Renal pelvis (tissue), 4 donors: ENCODE results near the gene LINC01488. TPM values are rescaled to one million over a fixed set of nuclear protein-coding genes. Genes with fewer than 3 reads are reported as not detected.

Experiments used
- DNase-seq: peaks from one replicate; pipeline ENCODE4 v3.0.0-alpha.2; 2013
- polyA plus RNA-seq, 3 donors: library from polyadenylated mRNA; unstranded; fragments of 120-200 nt; gene quantifications; one replicate each; pipeline ENCODE4 v1.2.1, GENCODE V29; 2013; ENCODE audit not compliant: insufficient read length in 3 of 3

LINC01488 gene
- polyA plus RNA-seq, 3 donors, result 0.04 TPM; not detected in 2

DNA sequence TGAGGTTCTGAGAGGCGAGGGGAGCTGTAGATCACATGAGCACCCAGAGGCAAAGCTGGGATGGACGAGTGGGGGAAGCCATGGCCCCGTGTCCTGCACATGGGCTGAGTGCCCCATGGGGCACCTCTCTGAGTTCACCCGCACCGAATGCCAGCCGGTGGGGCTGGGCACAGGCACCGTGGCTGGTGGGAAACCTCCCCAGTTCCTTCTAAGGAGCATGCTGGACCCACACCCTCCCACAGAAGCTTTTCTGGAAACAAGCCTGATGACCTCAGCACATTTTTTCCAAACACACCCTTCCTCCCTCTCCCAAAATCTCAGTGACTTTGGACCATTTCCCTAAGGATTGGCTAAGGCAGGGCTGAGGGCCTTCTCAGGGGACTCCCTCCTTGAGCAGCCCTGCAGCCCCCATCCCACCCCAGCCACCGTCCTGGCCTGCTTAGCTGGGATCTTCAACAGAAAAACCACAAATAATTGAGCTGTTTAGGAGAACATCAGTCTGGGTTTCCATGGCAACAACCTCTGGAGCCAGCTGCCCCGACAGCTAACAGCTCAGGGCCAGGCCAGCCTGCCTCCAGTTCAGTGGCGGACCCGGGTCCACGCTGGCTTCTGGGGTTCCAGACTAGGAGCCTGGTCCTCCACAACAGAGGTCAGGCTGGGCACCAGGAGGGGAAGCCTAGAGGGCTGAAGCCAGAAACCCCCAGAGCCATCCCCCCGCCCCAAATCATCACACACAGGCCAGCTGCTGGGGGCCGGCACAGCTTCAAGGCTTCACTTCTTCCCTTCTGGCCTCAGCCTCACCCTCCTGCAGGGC is 18.1 kb upstream of the LINC01488 start:
- DNase-seq, result peak; percentile 78

DNA sequence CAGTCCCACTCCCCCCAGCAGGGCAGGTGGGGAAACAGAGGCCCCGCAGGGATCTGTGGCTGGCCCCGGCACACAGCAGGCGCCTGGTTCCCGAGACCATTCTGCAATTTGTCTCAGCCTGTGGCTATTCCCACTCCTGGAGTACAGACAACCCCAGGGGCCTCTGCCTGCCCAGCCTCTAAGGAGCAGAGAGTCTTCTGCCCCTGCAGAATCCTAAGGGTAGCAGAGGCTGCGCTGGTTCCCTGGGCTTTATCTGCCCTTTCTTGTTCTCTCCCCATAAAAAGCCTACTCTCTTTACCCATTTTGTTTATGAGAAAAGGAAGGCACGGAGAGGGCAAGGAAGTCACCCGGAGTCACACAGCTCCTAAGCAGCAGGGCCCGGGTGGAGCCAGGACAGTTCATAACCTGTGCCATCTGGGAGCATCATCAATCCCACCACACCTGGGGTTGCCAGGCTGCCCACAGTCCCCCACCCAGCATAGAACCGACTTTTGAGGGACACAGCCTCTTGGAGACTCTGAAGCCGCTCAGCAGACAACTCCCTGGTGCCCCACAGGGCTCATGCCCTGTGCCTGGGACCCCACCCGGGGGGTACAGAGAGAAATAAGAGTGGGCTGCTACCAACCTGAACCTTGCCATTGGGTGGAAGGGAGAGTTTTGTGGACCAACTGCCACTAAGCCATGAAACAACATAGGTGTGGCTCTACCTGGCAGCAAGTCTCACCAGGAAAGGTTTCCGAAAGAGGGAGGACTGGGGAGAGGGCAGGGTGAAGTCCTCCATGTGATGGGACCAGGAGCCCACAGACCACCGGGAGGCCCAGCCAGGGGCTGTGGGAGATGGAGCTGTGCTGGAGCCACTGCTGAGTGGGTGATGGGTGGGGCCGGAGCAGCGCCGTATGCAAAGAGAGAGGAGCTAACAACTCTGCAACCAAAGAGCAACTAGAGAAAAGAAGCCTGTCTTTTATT is 17.2 kb upstream of the LINC01488 start:
- no peak for DNase-seq

DNA sequence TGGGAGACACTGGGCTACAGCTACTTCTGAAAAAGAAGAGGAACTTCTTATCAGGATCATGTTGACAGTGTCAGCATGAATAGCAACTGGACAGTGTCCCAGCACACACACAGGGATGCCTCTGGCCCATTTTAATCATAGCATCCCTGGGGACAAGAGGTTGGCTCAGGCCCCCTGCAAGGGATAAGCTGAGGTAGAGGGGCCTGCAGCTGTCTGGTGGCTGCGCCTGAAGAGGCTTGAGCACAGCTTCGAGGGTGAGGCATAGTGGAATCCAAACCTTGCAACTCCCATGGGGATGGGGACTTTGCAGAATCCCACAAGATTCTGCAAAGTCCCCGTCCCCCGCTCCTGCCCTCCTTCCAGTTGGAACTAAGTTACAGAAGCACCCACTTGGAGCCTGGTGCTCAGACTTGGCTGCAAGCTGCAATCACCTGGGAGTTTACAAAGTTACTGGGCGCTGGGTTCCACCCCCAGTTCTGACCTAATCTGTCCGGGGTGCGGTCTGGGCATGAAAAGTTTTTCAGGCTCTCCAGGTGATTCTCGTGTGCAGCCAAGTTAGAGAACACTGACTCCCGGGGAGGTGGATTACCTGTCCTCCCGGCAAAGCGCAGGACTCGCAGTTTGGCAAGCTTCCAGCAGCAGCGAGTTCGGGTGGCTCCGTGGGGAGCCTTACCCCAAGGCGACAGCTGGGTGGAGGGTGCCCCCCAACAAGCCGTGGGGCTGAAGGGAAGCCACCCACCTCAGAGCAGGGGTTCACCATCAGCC is 16.0 kb upstream of the LINC01488 start:
- DNase-seq, result no peak

DNA sequence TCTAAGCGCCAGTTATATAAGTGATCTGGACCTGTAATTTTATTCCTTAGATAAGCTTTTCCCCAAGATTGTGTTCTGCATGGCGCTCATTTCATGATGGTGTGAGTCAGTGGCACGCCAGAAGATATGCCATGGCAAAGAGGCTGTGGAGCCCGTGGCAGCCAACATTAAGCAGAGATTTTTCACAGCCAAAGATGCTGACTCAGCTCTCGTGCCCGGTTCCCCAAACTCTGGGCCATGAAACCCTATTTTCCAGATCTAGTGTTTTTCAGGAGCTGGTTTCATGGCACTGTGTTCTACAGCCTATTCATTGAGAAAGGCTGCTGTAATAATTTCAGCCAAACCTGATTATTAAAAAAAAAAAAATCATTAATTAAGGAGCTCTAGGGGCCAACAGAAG is 15.4 kb upstream of the LINC01488 start:
- DNase-seq, result no peak

DNA sequence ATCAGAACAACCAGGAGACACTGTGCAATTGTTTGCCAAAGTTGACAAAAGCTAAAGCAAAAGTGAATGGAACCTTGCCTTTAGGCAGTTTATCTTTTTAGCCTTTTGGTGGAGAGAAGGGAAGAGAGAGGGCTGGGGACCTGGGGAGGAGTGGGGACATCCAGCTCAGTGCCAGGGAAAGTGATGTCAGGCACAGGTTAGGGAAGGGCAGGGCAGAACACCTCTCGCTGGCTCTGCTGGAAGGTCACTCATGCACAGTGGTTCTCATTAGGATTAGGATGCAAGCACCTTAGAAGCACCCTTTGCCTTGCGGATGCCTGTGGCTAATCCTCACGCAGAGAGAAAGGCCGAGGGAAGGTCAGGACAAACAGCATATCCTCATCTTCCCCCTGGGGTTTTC is 14.3 kb upstream of the LINC01488 start:
- DNase-seq, result no peak

DNA sequence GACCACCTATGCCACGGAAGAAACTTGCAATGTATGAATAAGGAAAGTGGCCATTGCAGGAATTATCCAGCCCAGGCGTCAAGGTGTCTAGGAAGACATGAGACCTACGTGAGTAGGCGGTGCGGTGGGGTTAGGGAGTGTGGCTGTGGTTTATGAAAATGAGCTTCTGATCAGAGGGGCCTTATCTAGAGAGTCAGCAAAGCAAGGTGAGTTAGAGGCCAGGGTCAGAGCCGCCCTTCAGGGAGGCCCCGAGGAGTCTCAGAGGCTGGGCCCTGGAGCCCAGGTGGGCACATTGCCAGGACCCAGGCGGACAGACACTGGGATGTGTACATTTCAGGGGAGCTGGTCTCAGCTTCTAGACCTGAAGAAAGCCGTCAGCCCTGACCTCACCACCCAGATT is 13.8 kb upstream of the LINC01488 start:
- no peak for DNase-seq

DNA sequence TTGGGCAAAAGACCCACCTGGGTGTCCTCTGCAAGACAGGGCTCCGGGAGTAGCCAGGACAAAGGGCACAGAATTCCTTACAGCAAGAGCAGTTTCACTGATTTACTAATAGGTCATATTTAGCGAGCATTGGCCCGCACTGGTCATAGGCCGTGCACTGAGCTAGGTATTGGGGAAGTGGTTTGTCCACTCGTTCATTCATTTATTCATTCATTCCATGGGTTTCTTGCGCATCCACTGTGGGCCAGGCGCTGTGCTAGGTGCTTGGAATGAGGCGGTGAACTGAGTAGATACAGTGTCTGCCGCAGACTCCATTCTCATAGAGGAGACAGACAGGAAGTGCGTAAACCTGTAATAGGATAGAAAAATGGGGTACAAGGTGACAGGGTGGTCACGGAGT is 13.2 kb upstream of the LINC01488 start:
- no peak for DNase-seq

DNA sequence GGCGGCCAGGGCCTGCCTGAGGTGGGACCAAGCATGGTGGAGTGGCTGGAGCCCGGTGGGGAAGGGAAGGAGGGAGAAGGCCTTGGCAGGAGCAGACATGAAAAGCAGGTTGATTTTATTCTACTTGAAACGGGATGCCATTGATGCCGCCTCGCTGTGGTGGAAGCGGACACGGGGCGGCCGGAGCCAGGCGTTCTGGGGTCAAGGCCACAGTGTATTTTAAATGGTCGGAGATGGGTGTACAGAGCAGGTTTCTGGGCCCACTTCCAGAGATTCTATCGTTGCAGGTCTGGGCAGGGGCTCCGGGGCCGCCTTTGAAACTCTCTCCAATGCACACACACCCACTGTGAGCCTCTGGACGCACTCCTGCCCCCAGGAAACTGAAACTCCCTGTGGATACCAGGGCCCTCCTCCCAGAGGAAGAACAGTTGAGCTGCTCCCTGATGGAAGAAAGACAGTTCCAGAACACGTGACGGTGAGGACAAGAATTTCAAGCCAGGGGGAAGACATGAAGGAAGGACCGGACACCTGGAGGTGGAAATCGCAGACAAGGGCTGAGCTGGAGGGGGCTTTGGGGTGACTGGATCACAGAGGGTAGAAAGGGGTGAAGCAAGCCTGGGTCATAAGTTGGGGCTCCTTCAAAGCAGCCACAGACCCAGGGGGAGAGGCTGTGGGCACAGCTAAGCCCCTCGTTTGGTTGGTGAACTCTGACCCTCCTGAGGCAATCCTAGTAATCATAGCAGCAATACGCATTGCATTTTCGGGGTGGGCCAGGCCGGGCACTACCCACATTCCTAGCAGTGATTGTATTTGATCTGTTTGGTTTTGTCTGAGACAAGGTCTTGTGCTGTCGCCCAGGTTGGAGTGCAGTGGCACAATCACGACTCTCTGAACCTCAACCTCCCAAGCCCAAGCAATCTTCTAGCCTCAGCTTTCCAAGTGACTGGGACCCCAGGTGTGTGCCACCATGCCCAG is 12.3 kb upstream of the LINC01488 start:
- DNase-seq, result no peak

DNA sequence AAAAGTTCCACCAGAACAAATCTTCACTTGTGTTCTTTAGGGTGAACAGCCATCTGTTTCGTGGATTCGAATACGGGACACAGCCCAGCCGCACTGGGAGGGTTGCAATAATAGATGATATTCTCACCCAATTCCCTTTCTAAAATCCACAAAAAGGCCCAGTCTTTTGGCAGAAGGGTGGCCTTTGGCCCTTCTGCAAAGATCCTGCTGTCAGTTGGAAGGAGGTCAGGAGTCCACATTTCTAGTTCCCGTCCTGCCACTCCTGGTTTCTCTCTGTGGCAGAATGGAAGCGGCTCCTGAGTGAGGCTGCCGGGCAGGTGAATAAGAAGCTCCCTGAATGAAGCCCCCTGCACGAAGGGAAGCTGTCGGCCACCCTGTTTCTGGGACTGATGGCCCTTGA is 11.2 kb upstream of the LINC01488 start:
- no peak for DNase-seq

DNA sequence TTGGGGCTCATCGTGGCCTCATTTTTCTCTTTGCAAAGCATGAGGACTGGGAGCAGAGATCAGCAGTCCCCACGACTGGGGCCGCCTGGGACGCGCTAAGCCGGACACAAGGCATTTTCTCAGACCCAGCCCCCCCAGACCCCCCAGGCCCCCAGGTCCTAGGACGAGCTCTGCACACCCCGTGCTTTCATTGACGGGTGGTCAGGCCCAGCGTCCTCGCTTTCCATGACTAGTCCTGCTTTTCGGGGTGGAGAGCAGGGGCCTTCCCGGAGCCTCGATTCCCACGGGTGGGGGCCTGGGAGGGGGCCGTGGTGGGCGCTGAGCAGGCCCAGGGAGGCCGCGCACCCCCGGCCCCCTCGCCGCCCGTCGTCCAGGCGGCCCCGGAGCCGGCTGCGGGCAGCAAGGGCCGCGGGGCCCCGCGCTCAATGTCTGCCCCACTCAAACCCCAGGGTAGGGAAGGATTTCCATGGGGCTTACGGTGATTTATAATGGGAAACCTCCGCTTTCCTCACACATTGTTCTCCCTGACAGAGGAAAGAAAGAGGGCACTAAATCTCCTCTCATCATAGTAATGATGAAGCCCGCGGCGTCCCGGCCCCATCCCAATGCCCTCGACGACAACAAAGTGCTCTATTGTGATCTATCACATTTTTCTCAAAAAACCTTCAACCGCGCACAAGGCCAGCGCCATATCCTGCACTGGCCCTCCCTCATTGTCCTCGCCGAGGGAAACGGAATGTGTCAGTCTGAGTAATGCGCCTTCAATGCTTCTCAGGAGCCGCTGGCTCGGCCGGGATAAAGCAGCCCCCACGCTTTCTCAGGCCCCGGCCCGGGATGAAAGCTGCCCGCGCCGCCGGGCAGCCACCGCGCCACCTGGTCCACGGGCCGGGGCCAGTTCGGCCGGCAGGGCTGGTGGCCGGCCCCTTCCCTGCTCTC is 10.4 kb upstream of the LINC01488 start:
- peak; percentile 69 for DNase-seq

DNA sequence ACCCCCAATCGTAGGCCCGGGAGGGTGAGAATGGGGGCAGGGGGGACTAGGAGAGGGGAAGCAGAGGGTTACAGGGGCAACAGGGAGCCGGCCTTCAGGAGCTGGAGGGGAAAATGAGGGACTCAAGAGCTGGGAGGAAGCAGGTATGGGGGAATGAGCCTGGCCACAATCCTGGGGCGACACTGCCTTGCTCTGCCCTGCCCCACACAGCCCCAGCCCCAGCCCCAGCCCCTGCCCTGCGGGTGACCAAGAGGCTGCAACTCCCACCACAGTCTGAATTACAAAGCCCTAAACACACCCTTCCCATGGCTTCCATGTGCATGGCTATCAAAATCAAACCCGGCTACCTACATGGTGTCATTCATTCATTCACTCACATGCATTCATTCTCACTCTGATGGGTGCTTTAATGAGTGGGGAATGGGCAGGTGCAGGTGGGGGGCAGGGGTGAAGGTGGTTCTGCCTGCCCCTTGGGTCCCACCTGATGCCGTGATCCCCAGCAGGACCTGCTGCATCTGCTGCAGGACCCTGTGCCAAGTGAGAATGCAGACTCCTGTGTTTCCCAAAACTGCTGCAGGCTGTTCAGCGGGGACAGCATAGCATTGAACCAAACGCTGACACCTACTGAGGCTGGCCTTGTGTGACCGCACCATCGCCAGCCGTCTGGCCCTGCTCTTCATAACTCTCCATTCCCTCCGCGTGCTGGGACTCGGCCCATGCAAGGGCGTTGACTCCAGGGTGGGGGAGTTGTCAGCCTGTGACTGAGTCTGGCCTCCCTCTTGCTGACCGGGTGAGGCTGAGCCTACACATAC is 9.5 kb upstream of the LINC01488 start:
- DNase-seq, result no peak

DNA sequence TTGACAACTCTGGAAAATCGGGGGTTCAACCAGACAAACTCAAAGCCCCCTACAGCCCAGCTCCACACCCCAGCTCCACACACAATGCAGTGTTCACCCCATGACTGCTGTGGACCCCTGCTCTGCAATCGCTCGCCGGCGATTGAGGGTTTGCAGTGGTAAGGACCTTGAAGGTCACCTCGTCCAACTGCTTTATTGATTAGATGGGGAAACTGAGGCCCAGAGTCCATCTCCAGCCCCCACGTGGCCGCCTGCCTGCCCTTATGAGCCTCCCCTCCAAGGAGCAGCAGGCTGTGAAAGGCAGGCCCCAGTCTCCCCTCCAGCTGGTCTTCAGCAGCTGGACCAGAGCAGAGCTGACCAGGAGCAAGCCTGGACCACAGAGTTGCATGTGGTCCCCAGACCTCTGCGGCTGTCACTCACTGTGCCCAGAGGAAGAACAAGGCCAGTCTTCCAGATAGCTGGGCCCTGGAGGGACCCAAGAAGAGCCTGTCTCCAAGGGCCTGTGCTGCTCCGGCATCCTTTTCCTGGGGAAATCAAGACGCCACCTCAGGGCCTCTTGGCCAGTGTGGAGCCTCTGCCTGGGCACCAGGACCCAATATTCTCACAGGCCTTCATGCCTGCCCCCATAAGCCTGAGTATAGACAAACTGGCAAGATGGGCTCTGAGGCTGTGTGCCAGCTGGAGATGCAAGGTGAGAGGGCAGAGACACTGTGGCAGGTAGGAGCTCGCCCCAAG is 8.8 kb upstream of the LINC01488 start:
- DNase-seq, result no peak

DNA sequence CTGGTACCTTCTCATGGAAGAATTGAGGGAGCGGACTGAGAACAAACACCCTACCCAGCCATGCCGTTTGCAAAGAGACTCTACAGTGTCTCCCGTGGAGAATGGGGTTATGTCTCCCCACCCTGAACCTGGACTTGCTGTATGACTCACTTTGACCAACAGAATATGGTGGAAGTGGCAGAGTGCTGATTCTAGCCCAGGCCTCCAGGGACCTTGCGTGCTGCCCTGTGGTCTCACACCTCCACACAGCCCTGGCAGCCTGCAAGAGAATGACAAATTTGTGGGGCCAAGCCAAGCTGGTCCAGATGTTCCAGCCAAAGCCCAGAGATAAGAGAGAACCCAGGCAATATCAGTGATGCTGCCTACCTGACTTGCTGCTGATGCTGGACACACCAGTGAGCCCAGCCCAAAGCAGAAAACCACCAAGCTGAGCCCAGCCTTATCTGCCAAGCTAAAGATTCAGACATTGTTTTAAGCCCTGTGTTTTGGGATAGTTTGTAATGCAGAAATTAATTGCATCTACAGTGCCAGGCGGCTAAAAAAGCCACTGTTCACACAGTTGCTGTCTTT is 8.1 kb upstream of the LINC01488 start:
- no peak for DNase-seq

DNA sequence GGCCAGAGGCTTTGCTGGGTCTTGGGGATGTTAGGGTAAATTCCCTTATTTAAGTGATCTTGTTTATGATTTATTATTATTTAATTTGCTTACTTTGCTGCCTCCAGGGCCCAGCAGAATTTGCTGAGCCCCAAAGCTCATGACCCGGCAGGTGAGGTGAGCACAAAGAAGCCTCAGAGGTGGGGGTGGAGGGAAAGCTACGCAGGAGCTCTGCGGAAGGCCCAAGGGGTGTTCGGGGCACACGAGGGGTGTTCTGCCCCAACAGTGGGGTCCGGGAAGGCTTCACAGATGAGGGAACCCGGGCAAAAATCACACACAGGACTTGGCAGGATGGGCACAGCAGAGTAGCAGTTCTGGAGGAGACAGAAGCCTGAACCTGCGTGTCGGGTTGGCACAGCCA is 6.7 kb upstream of the LINC01488 start:
- no peak for DNase-seq

DNA sequence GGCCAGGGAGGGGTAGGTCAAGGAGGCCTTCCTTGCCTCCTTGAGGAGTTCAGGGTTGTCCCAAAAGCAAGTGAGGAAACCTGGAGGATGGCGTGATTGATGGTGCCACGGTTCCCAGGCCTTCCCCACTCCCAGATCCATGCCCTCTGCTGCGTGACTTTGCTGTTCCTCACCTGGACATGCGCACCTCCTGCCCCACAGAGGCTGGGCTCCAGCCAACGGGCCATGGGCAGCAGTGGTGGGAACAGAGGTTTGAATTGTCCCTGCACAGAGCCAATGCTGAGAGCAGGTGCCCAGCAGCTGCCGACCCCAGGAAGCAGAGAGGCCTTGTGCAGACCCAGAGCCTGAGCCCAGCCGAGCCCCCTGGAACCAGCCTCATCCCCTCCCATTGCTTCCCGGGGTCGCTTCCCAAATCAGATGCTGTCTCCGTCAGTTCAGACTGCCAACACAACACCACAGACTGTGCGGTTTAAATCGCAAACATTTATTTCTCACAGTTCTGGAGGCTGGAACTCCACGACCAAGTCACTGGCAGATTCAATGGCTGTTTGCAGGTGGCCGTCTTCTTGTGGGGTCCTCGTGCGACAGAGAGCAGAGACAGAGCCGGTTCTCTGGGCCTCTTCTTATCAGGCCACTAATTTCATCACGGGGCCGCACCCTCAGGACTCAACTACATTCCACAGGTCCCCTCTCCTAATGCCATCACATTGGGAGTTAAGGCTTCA is 6.2 kb upstream of the LINC01488 start:
- no peak for DNase-seq

DNA sequence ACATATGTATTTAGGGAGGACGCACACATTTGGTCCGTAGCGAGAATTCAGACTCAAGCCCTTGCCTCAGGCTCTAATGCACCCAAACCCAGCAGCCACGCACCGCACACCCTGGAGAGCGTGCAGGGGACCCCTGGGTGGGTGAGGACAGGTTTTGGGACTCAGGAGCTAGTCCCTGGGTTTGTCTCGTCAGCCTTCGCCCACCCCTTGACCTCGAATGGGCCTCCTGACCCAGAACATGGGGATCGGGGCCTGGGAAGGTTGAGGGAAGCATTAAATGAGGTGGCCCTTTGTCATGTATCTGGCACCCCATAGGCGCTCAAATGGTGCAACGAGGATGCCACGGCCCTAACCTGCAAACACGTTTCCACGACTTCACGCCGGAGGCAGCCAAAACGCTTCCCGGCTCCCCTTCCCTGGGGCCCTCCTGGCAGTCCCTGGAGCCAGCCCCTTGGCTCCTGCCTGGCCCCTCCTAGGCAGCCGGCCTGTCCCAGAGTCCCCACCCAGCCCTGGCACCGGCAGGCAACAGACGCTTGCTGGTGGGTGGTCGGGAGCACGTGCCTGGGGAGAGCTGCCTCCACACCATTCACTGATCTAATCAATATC is 5.5 kb upstream of the LINC01488 start:
- no peak for DNase-seq

DNA sequence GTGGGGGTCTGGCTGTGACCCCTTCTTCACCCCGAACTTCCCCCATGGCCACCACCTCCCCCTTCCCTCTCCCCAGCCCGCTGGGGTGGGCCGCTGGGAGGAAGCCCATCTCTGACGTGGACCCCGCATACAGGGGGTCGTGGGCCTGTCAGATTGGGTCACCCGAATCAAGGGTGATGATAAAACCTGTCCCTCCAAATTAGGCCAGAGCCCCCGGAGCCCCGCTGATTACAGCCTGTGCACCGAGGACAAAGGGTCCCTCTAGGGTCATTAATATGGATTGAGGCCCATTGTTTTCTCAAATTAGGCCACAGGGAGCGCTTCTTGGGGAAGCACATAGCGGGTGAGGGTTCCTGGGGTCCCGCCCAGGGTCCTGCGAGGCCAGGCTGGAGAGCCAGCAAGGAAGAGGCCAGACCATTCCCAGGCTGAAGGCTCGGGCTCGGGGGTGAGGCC is 4.9 kb upstream of the LINC01488 start:
- no peak for DNase-seq
